ENCODE measurements around the gene CLSTN2. TPM values are rescaled to one million over a fixed set of nuclear protein-coding genes. Genes with fewer than 3 reads are reported as not detected.

CLSTN2 gene
- total and polyA plus RNA-seq, 2 of the 4 experiments (the other 2 are of a cell fraction), result under 0.01 to 0.07 TPM

DNA sequence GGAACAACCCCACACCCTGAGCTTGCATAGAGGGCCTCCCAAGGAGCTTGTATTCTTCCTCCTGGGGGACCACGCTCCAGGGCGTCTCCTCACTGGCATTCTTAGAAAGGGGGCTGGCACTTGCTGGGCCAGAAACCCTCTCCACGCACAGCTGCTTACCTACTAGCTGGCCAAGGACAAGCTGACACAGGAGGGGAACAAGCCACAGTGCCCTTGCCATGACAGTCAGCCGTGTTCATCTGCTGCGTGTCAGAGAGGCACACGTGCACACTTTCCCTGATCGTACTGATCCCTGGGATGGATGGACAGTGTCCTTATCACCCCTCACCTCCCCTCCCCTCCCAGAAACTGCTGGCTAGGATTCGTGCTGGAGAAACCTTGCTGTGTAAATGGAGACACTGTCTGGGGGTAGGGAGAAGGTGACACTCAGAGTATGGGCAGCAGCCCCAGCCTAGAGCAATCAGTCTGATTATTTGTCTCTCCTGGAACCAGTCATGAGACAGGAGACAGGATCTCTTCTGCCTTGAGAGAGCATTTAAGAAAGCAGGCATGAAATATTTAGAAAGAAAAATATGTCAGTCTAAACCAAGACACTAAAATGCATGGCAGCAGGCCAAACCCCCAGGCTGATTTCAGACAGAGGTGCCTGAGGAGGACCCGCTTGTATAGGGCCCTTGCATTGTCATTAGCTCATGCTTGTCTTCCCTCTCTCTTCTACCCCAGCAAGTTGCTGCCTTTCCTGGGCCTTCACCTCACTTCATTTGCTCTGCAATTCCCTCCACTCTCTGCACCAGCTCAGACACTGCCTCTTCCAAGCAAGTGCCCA is 431.1 kb downstream of the CLSTN2 start:
- Histone ChIP-seq H4K8ac (ENCODE audit: low read depth in 2 of 2, low read length in 2 of 2) (no peak overlapping the region), H2BK5ac (ENCODE audit: low read depth, low read length, poor library complexity, severe bottlenecking) (no peak overlapping the region), H3K36me3 (ENCODE audit: control insufficient read depth, insufficient read depth, low read length) (no peaks in the 10 kb centered on the region), H3K4me3 (ENCODE audit: insufficient read depth, low read depth, low read length) (no peak overlapping the region), H2AK9ac (replicated peaks; ENCODE audit: low read depth, low read length, poor library complexity) (no peak overlapping the region), H4K91ac (ENCODE audit: insufficient read depth, low read depth, low read length) (no peak overlapping the region), H3K79me1 (ENCODE audit: low read depth in 1 of 2, low read length in 2 of 2) (no peaks in the 10 kb centered on the region), H3K4ac (ENCODE audit: low read depth, low read length) (no peak overlapping the region), H2BK15ac (ENCODE audit: low read depth, low read length) (no peak overlapping the region), H2AK5ac (ENCODE audit: low read depth, low read length) (no peak overlapping the region), H3K56ac (ENCODE audit: extremely low read depth, insufficient read depth, low read length) (no peak overlapping the region), H3K27me3 (ENCODE audit: control insufficient read depth, insufficient read depth, low read length) (no peaks in the 10 kb centered on the region), H4K5ac (ENCODE audit: low read depth, low read length) (no peak overlapping the region), H3K14ac (replicated peaks; ENCODE audit: low read depth, low read length) (no peak overlapping the region), H3K4me1 (ENCODE audit: control insufficient read depth, insufficient read depth, low read length) (no peaks in the 10 kb centered on the region), H3K9me1 (ENCODE audit: insufficient read depth, low read length) (no peaks in the 10 kb centered on the region), H3K4me2 (ENCODE audit: low read depth, low read length) (no peak overlapping the region), H2AFZ (replicated peaks; ENCODE audit: low read length, poor library complexity) (peak overlapping the region; percentile 36), H2BK20ac (ENCODE audit: low read depth, low read length) (no peak overlapping the region), H4K20me1 (ENCODE audit: insufficient read depth, low read length) (no peaks in the 10 kb centered on the region), H2BK120ac (ENCODE audit: low read depth, low read length) (no peak overlapping the region), H3K9ac (ENCODE audit: low read depth, low read length) (no peak overlapping the region), H3K27ac (ENCODE audit: insufficient read depth, low read length) (no peak overlapping the region), H3K23ac (ENCODE audit: low read depth, low read length) (no peak overlapping the region), H3K9me3 (ENCODE audit: control insufficient read depth, insufficient read depth, low read length) (no peaks in the 10 kb centered on the region), H3K18ac (ENCODE audit: low read depth, low read length) (no peak overlapping the region)
- POLR2A ChIA-PET (ENCODE audit: unreplicated experiment), result no interaction called here
- CTCF ChIA-PET, result no interaction called here
- TF ChIP-seq USF2 (IDR thresholded peaks at IDR 0.05; ENCODE audit: low read depth, low read length) (no peak), MXI1 (IDR thresholded peaks at IDR 0.05; ENCODE audit: borderline replicate concordance, low read depth, low read length) (no peak), RCOR1 (IDR thresholded peaks at IDR 0.05; ENCODE audit: insufficient replicate concordance, low read length) (no peak), CEBPB (IDR thresholded peaks at IDR 0.05; ENCODE audit: low read depth, low read length) (no peak), MAFK (IDR thresholded peaks at IDR 0.05; ENCODE audit: low read depth, low read length) (no peak), CTCF (conservative IDR thresholded peaks at IDR 0.05; ENCODE audit: low read depth, low read length) (no peak), NFE2L2 (IDR thresholded peaks at IDR 0.05; ENCODE audit: low read depth, low read length) (no peak), RAD21 (IDR thresholded peaks at IDR 0.05; ENCODE audit: low read length) (no peak), MAZ (IDR thresholded peaks at IDR 0.05; ENCODE audit: borderline replicate concordance, low read depth, low read length) (no peak), BHLHE40 (IDR thresholded peaks at IDR 0.05; ENCODE audit: low read depth, low read length) (no peak), POLR2A (IDR thresholded peaks at IDR 0.05; ENCODE audit: low read depth, low read length) (no peak), FOS (IDR thresholded peaks at IDR 0.05; ENCODE audit: low read depth, low read length) (no peak), RFX5 (IDR thresholded peaks at IDR 0.05; ENCODE audit: low read depth, low read length) (no peak), ELK1 (IDR thresholded peaks at IDR 0.05; ENCODE audit: borderline replicate concordance, low read depth, low read length) (no peak), SMC3 (IDR thresholded peaks at IDR 0.05; ENCODE audit: low read depth, low read length) (no peak)
- dilution Hi-C loops (cut with HindIII; ENCODE audit: low sequenced_read_pairs, unreplicated experiment), result no loop called here
- in situ Hi-C loops (cut with MboI; ENCODE audit: low sequenced_read_pairs), result no loop called here
- ATAC-seq (ENCODE audit: low read depth), result no peak
- intact Hi-C loops (cut with micrococcal nuclease), result no loop called here
- no TSS peak for BruUV-seq (replicated peaks)
- WGBS, 2 experiments (ENCODE audit: extremely low coverage in 2 of 2, insufficient read length in 1 of 2), result 49% methylated on average over 3 of the region's 9 CpGs; no CpG with 5 or more reads in 1 of the 2 experiments
- no peak for DNase-seq

Measured in IMR-90 (cell line).